AG09309 (cell line): ENCODE measurements around the gene LTBP1.

Experiments used
- DNase-seq: peaks from one replicate; pipeline ENCODE4 v3.0.0-alpha.2; 2010; ENCODE audit warnings: low read depth
- H3K4me3 ChIP-seq: 2 replicates; pipeline ENCODE4 v1.5.1; 2011; ENCODE audit warnings: mild to moderate bottlenecking, low read depth, low read length, moderate library complexity; ENCODE audit not compliant: control insufficient read depth
- CTCF ChIP-seq: IDR thresholded peaks from 2 replicates; pipeline ENCODE4 v1.5.1; 2011; ENCODE audit warnings: mild to moderate bottlenecking, low read depth, low read length, inconsistent platforms; ENCODE audit not compliant: insufficient read depth, control insufficient read depth; ENCODE audit errors: missing control alignments

Gene LTBP1

DNA sequence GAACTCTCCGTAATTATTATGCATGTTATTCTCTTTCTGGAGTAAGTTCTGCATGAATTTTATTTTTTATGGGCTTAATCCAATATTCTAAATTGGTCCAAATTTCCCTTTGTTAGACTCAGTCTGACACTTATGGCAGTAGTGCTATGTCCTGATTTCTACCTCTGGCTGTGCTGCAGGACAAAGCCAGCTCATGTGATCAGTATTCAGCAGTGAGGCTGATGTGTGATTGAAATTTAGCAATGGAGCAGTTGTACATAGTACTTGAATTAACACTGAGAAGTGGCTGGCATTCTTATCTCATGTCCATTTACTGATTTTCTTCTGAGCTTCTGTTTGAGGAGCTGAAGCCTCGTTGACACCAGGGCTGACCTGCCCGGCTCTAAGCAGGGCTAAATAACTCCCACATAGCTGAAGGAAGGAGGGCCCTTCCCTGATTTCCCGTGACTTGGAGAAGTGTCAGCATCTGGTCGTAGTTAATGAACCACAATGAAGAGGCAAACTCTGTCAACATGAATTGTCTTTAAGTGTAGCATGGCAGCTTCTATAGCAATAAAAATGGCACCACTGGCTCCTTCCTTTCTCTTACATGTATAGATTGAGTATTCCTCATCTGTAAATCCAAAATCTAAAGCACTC lies 370.7 kb downstream of the LTBP1 start:
- H3K4me3 ChIP-seq, result no peak overlapping the region
- TF ChIP-seq CTCF, result no peak
- no peak for DNase-seq

GRCh38 chr2:33318456-33318855 lies 371.7 kb downstream of the LTBP1 start:
- no peak overlapping the region for H3K4me3 ChIP-seq
- TF ChIP-seq CTCF, result no peak
- DNase-seq, result no peak

- no peak for TF ChIP-seq CTCF
- DNase-seq, result no peak
- no peak overlapping the region for H3K4me3 ChIP-seq
These were observed 373.8 kb downstream of the LTBP1 start for GRCh38 chr2:33320573-33320972.

GRCh38 chr2:33321236-33321771 lies 374.6 kb downstream of the LTBP1 start:
- no peak for TF ChIP-seq CTCF
- DNase-seq, result peak; percentile 44
- no peak overlapping the region for H3K4me3 ChIP-seq

- H3K4me3 ChIP-seq, result no peak overlapping the region
- DNase-seq, result no peak
- no peak for TF ChIP-seq CTCF
These were observed 375.2 kb downstream of the LTBP1 start for GRCh38 chr2:33321876-33322483.

DNA sequence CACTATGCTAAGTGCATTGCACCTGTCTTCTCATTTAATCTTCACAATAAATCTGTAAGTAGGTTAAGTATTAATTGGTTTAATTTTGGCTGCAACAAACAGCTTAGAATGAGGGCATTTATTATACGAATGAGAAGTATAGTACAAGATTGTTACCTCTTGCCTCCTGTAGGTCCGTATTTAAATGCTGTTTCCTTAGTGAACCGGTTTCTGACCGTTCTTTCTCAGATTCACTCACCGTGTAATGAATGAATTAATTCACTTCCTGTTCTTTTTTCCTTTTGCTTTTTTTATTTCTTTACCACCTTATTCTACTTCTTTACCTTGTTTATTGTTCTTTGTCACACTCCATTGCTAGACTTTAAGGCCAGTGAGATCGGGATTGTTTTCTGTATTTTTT lies 375.9 kb downstream of the LTBP1 start:
- DNase-seq, result no peak
- no peak overlapping the region for H3K4me3 ChIP-seq
- TF ChIP-seq CTCF, result no peak
